Trophoblast cell (in vitro differentiated cells and primary cell): ENCODE results near the gene GPR45.

Experiments
- DNase-seq, 2 donors: peaks; one replicate each; pipeline ENCODE4 v3.0.0-alpha.2; 2016
- H2AFZ ChIP-seq: 2 replicates; pipeline ENCODE4 v1.6.1; 2013; ENCODE audit warnings: low read length, moderate library complexity, mild to moderate bottlenecking; ENCODE audit not compliant: insufficient read depth, poor library complexity
- H2AK5ac ChIP-seq: 2 replicates; pipeline ENCODE4 v1.6.1; 2013; ENCODE audit warnings: mild to moderate bottlenecking, low read length
- H2BK120ac ChIP-seq: 2 replicates; pipeline ENCODE4 v1.6.1; 2013; ENCODE audit warnings: low read length, mild to moderate bottlenecking, moderate library complexity; ENCODE audit not compliant: insufficient read depth, poor library complexity
- H2BK12ac ChIP-seq: 2 replicates; pipeline ENCODE4 v1.6.1; 2013; ENCODE audit warnings: mild to moderate bottlenecking, low read length, moderate library complexity
- H2BK5ac ChIP-seq: 2 replicates; pipeline ENCODE4 v1.6.1; 2013; ENCODE audit warnings: low read length, low read depth, moderate library complexity, mild to moderate bottlenecking; ENCODE audit not compliant: poor library complexity
- H3K14ac ChIP-seq: 2 replicates; pipeline ENCODE4 v1.6.1; 2013; ENCODE audit warnings: mild to moderate bottlenecking, low read length
- H3K18ac ChIP-seq: 2 replicates; pipeline ENCODE4 v1.6.1; 2013; ENCODE audit warnings: mild to moderate bottlenecking, low read length
- H3K23ac ChIP-seq: 2 replicates; pipeline ENCODE4 v1.6.1; 2013; ENCODE audit warnings: low read length
- H3K27ac ChIP-seq: 2 replicates; pipeline ENCODE4 v1.5.1; 2013; ENCODE audit warnings: low read depth, mild to moderate bottlenecking, inconsistent platforms, low read length, moderate library complexity
- H3K27me3 ChIP-seq: 2 replicates; pipeline ENCODE4 v1.6.1; 2013; ENCODE audit warnings: inconsistent platforms, mild to moderate bottlenecking, low read length, moderate library complexity; ENCODE audit not compliant: insufficient read depth
- H3K36me3 ChIP-seq, 2 experiments: 1 replicate in 1 of 2; 2 replicates in 1 of 2; pipeline ENCODE4 v1.6.1; 2013; ENCODE audit warnings: low read length in 2 of 2, mild to moderate bottlenecking in 2 of 2, moderate library complexity in 1 of 2; ENCODE audit not compliant: insufficient read depth in 2 of 2, control insufficient read depth in 1 of 2
- H3K4ac ChIP-seq: 2 replicates; pipeline ENCODE4 v1.6.1; 2013; ENCODE audit warnings: low read depth, mild to moderate bottlenecking, low read length, moderate library complexity
- H3K4me1 ChIP-seq, 2 experiments: 1 replicate in 1 of 2; 2 replicates in 1 of 2; pipeline ENCODE4 v1.6.1; 2013; ENCODE audit warnings: low read length in 2 of 2, mild to moderate bottlenecking in 2 of 2, moderate library complexity in 1 of 2; ENCODE audit not compliant: insufficient read depth in 2 of 2, control insufficient read depth in 1 of 2
- H3K4me2 ChIP-seq: 2 replicates; pipeline ENCODE4 v1.6.1; 2013; ENCODE audit warnings: inconsistent platforms, mild to moderate bottlenecking, low read length, moderate library complexity
- H3K4me3 ChIP-seq: 2 replicates; pipeline ENCODE4 v1.5.1; 2013; ENCODE audit warnings: mild to moderate bottlenecking, low read depth, low read length, inconsistent platforms
- H3K79me1 ChIP-seq: one replicate; pipeline ENCODE4 v1.6.1; 2013; ENCODE audit warnings: low read length
- H3K79me2 ChIP-seq: 2 replicates; pipeline ENCODE4 v1.6.1; 2013; ENCODE audit warnings: low read length, mild to moderate bottlenecking; ENCODE audit not compliant: control insufficient read depth, insufficient read depth, poor library complexity
- H3K9ac ChIP-seq: 2 replicates; pipeline ENCODE4 v1.6.1; 2013; ENCODE audit warnings: mild to moderate bottlenecking, low read length
- H3K9me3 ChIP-seq: 2 replicates; pipeline ENCODE4 v1.6.1; 2013; ENCODE audit warnings: low read depth, mild to moderate bottlenecking, control low read depth, inconsistent platforms, low read length; ENCODE audit not compliant: insufficient read depth
- H4K12ac ChIP-seq: 2 replicates; pipeline ENCODE4 v1.6.1; 2013; ENCODE audit warnings: low read depth, mild to moderate bottlenecking, low read length, moderate library complexity
- H4K8ac ChIP-seq: 2 replicates; pipeline ENCODE4 v1.6.1; 2013; ENCODE audit warnings: low read depth, mild to moderate bottlenecking, low read length, moderate library complexity
- H4K91ac ChIP-seq: one replicate; pipeline ENCODE4 v1.6.1; 2013; ENCODE audit warnings: low read depth, mild to moderate bottlenecking, low read length, moderate library complexity
- WGBS: extraction: QIAGEN DNeasy Blood & Tissue Kit; methylation state at CpG from one replicate; pipeline ENCODE4 v1.1.7; 2013; ENCODE audit warnings: missing lambda C conversion rate; ENCODE audit not compliant: insufficient read length, insufficient coverage; ENCODE audit errors: extremely low coverage; 5-methylcytosine and 5-hydroxymethylcytosine counted together

GPR45 gene

GRCh38 chr2:105271393-105272045, 30.0 kb downstream of the GPR45 start:
- H3K79me1 ChIP-seq: no peaks in the 10 kb centered on the region

DNA sequence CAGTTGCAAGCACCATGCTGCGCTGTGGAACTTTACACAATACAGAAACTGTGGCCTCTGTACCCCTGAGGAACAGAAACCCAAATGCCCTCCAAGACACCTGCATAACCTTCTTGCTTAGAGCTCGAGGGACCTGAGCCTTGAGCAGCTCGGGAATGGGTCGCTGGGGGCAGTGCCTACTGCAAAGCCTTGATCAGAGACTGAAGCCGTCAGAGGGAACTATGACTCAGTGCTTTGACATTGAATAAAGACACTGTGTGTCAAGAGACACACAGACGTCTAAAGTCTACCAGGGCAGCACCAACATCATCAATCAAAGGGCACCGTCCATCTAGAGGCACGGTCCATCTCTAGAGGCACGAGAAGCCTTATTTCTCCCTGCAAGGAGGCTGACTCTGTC, 30.6 kb downstream of the GPR45 start:
- WGBS: no CpG with 5 or more reads among the region's 9 CpGs

More at GRCh38 chr2:105271393-105272045, 30.0 kb downstream of the GPR45 start:
- no peaks in the 10 kb centered on the region for H3K79me2 ChIP-seq
- H3K27ac ChIP-seq: no peak overlapping the region
- H3K4me2 ChIP-seq: no peak overlapping the region
- no peak overlapping the region for H2BK5ac ChIP-seq
- H4K8ac ChIP-seq: no peak overlapping the region
- no CpG with 5 or more reads among the region's 14 CpGs for WGBS
- H3K36me3 ChIP-seq: peaks cover 44 to 67% of the 10 kb centered on the region in 2 experiments
- no peak overlapping the region for H2AFZ ChIP-seq
- H2BK120ac ChIP-seq: no peak overlapping the region
- H4K91ac ChIP-seq: no peak overlapping the region
- H3K9ac ChIP-seq: no peak overlapping the region
- no peaks in the 10 kb centered on the region for H3K4me1 ChIP-seq
- DNase-seq: no peak
- H3K14ac ChIP-seq: no peak overlapping the region
- H4K12ac ChIP-seq: no peak overlapping the region
- no peak overlapping the region for H3K4me3 ChIP-seq
- no peak overlapping the region for H2BK12ac ChIP-seq
- H3K4ac ChIP-seq: no peak overlapping the region
- no peaks in the 10 kb centered on the region for H3K9me3 ChIP-seq
- H3K18ac ChIP-seq: no peak overlapping the region
- no peak overlapping the region for H3K23ac ChIP-seq
- H3K27me3 ChIP-seq: no peaks in the 10 kb centered on the region
- no peak overlapping the region for H2AK5ac ChIP-seq

GRCh38 chr2:105274046-105274445, 32.5 kb downstream of the GPR45 start:
- no peak overlapping the region for H4K8ac ChIP-seq
- H3K9me3 ChIP-seq: no peaks in the 10 kb centered on the region
- H3K9ac ChIP-seq: no peak overlapping the region
- no peak overlapping the region for H3K14ac ChIP-seq
- DNase-seq: no peak
- H2AK5ac ChIP-seq: no peak overlapping the region
- H4K12ac ChIP-seq: no peak overlapping the region
- no peak overlapping the region for H3K23ac ChIP-seq
- no peak overlapping the region for H2BK120ac ChIP-seq
- no peak overlapping the region for H3K4me2 ChIP-seq
- H3K4ac ChIP-seq: no peak overlapping the region
- no peak overlapping the region for H4K91ac ChIP-seq
- H3K79me2 ChIP-seq: no peaks in the 10 kb centered on the region
- no peaks in the 10 kb centered on the region for H3K79me1 ChIP-seq
- no peak overlapping the region for H3K18ac ChIP-seq
- no CpG with 5 or more reads among the region's 4 CpGs for WGBS
- no peaks in the 10 kb centered on the region for H3K4me1 ChIP-seq
- H2BK12ac ChIP-seq: no peak overlapping the region
- H3K27me3 ChIP-seq: no peaks in the 10 kb centered on the region
- no peak overlapping the region for H2AFZ ChIP-seq
- peaks cover 35 to 53% of the 10 kb centered on the region in 2 experiments for H3K36me3 ChIP-seq
- no peak overlapping the region for H3K27ac ChIP-seq
- no peak overlapping the region for H3K4me3 ChIP-seq
- H2BK5ac ChIP-seq: no peak overlapping the region

More for the DNA sequence above, 30.6 kb downstream of the GPR45 start:
- Histone ChIP-seq H2AFZ (no peak overlapping the region), H3K23ac (no peak overlapping the region), H3K27ac (no peak overlapping the region), H3K79me1 (no peaks in the 10 kb centered on the region), H3K4me3 (no peak overlapping the region), H2BK12ac (no peak overlapping the region), H2AK5ac (no peak overlapping the region), H4K91ac (no peak overlapping the region), H3K14ac (no peak overlapping the region), H3K27me3 (no peaks in the 10 kb centered on the region), H3K9ac (no peak overlapping the region), H2BK120ac (no peak overlapping the region), H3K4me1 (no peaks in the 10 kb centered on the region), H3K4me2 (no peak overlapping the region), H2BK5ac (no peak overlapping the region), H3K18ac (no peak overlapping the region), H3K79me2 (no peaks in the 10 kb centered on the region), H3K4ac (no peak overlapping the region), H3K9me3 (no peaks in the 10 kb centered on the region), H4K12ac (no peak overlapping the region), H3K36me3 (peaks cover 39 to 65% of the 10 kb centered on the region in 2 experiments), H4K8ac (no peak overlapping the region)
- no peak for DNase-seq

DNA sequence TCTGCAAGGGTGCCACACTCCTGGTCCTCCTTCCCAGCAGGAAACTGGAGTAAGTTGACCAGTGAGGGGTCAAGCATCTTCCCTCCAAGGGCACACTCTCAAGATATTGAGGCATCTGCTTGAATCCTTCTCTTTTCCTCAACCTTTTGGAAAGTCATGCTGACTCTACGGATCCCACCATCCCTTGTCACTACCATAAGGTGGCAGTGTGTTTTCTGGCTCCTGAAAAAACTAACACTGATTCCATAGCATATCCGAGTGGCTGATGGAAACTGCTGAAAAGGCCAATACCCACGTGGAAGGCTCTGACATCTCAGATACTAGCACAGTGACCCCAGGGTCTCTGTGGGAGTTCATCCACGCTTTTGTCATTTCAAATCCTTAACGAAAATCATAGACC, 37.1 kb downstream of the GPR45 start:
- Histone ChIP-seq H2AFZ (no peak overlapping the region), H3K27ac (no peak overlapping the region), H4K12ac (no peak overlapping the region), H3K23ac (no peak overlapping the region), H3K18ac (no peak overlapping the region), H3K27me3 (no peaks in the 10 kb centered on the region), H3K36me3 (peaks cover 25 to 44% of the 10 kb centered on the region in 2 experiments), H2BK12ac (no peak overlapping the region), H3K4me2 (no peak overlapping the region), H3K9ac (no peak overlapping the region), H3K4me3 (no peak overlapping the region), H2AK5ac (no peak overlapping the region), H2BK120ac (no peak overlapping the region), H3K4ac (no peak overlapping the region), H4K8ac (no peak overlapping the region), H3K79me1 (no peaks in the 10 kb centered on the region), H3K4me1 (no peaks in the 10 kb centered on the region), H3K14ac (no peak overlapping the region), H4K91ac (no peak overlapping the region), H3K9me3 (no peaks in the 10 kb centered on the region), H3K79me2 (no peaks in the 10 kb centered on the region), H2BK5ac (no peak overlapping the region)
- WGBS: no CpG with 5 or more reads among the region's 5 CpGs
- no peak for DNase-seq
